Upper lobe of left lung (tissue), 4 donors: ENCODE measurements around the gene GNAS.

Experiments
- EP300 ChIP-seq, 4 donors: sonication (generic); formaldehyde crosslinking; IDR thresholded peaks; one replicate each; pipeline ENCODE4 v1.5.1; 2017; ENCODE audit warnings: antibody characterized with exemption in 4 of 4, control low read depth in 2 of 4
- POLR2A ChIP-seq, 4 donors: fragments of 450-650 bp; IDR thresholded peaks; one replicate each; pipeline ENCODE4 v1.5.1; 2016 to 2017; ENCODE audit warnings: antibody characterized with exemption in 4 of 4, mild to moderate bottlenecking in 2 of 4
- POLR2AphosphoS5 ChIP-seq, 2 donors: sonication (generic); formaldehyde crosslinking; IDR thresholded peaks; one replicate each; pipeline ENCODE4 v1.5.1; 2017; ENCODE audit warnings: antibody characterized with exemption in 2 of 2

- TF ChIP-seq POLR2AphosphoS5 (IDR thresholded peaks at IDR 0.05) = no peak
- TF ChIP-seq EP300 (IDR thresholded peaks at IDR 0.05) = no peak
- no peak for TF ChIP-seq POLR2A (IDR thresholded peaks at IDR 0.05)
These were observed 2.3 kb downstream of the GNAS start for GRCh38 chr20:58854638-58855471.
